Caco-2 (cell line): ENCODE measurements around the gene BATF3. TPM values are rescaled to one million over a fixed set of nuclear protein-coding genes. Genes with fewer than 3 reads are reported as not detected.

ENCODE experiments used
- BruUV-seq: library from RNA; stranded (reverse); fragments of 400-500 nt; replicated peaks from 2 replicates; lab custom pipeline; 2021; lab: Mats Ljungman, UMichigan
- CTCF ChIA-PET: fragments of 300-600 bp; sonication (Branson Sonifier 250); formaldehyde crosslinking; loops from one replicate; lab custom pipeline; 2022; ENCODE audit warnings: antibody characterized with exemption; lab: Charles Lee
- POLR2A ChIA-PET: fragments of 300-600 bp; sonication (Branson Sonifier 250); formaldehyde crosslinking; loops from one replicate; lab custom pipeline; 2022; ENCODE audit warnings: antibody characterized with exemption; lab: Charles Lee
- DNase-seq, 2 experiments: peaks; one replicate each; pipeline versions ENCODE4 v3.0.0 to v3.0.0-alpha.2; 2020 to 2022
- H3K27me3 ChIP-seq: replicated peaks from 2 replicates; pipeline ENCODE4 v1.6.0; 2011; ENCODE audit warnings: low read length; ENCODE audit not compliant: control insufficient read depth, insufficient read depth
- H3K36me3 ChIP-seq: 2 replicates; pipeline ENCODE4 v1.5.1; 2011; ENCODE audit warnings: low read length; ENCODE audit not compliant: control insufficient read depth, insufficient read depth
- H3K4me1 ChIP-seq: fragments of 250-450 bp; sonication (Bioruptor Pico); 2 replicates; pipeline ENCODE4 v1.5.1; 2020; ENCODE audit warnings: mild to moderate bottlenecking
- H3K4me3 ChIP-seq: 2 replicates; pipeline ENCODE4 v1.5.1; 2011; ENCODE audit warnings: low read depth, mild to moderate bottlenecking, control low read depth, low read length
- H3K9me3 ChIP-seq: fragments of 250-450 bp; sonication (Bioruptor Pico); 2 replicates; pipeline ENCODE4 v1.5.1; 2020; ENCODE audit warnings: mild to moderate bottlenecking, moderate library complexity
- H3K27ac Mint-ChIP-seq: one replicate; pipeline ENCODE4 v1.8.0; 2022; ENCODE audit warnings: mixed read lengths; ENCODE audit not compliant: unreplicated experiment
- H3K27me3 Mint-ChIP-seq: one replicate; pipeline ENCODE4 v1.8.0; 2022; ENCODE audit warnings: mixed read lengths; ENCODE audit not compliant: insufficient read depth, unreplicated experiment
- H3K36me3 Mint-ChIP-seq: one replicate; pipeline ENCODE4 v1.8.0; 2022; ENCODE audit warnings: mild to moderate bottlenecking, mixed read lengths; ENCODE audit not compliant: insufficient read depth, unreplicated experiment
- H3K4me1 Mint-ChIP-seq: one replicate; pipeline ENCODE4 v1.8.0; 2022; ENCODE audit warnings: low read depth, mixed read lengths; ENCODE audit not compliant: unreplicated experiment
- H3K4me3 Mint-ChIP-seq: one replicate; pipeline ENCODE4 v1.8.0; 2022; ENCODE audit warnings: mild to moderate bottlenecking, moderate library complexity, mixed read lengths; ENCODE audit not compliant: unreplicated experiment
- H3K9me3 Mint-ChIP-seq: one replicate; pipeline ENCODE4 v1.8.0; 2022; ENCODE audit warnings: mixed read lengths; ENCODE audit not compliant: unreplicated experiment
- CTCF ChIP-seq, 2 experiments: fragments of 200-600 bp in 1 of 2; IDR thresholded peaks; 1 replicate in 1 of 2; 2 replicates in 1 of 2; pipeline versions ENCODE4 v1.5.1 to v1.8.0; 2011 to 2022; ENCODE audit warnings: antibody characterized with exemption in 1 of 2, control low read depth in 1 of 2, inconsistent platforms in 1 of 2, low read depth in 1 of 2, low read length in 1 of 2, mild to moderate bottlenecking in 1 of 2, moderate library complexity in 1 of 2; ENCODE audit not compliant: insufficient read depth in 1 of 2, severe bottlenecking in 1 of 2, unreplicated experiment in 1 of 2
- intact Hi-C: fragments of 100-400 bp; cut with micrococcal nuclease; formaldehyde crosslinking; loops from one replicate; pipeline ENCODE4 v1.10.0; 2022; ENCODE audit not compliant: unreplicated experiment
- total RNA-seq: library from RNA; stranded (reverse); gene quantifications from 2 replicates; pipeline ENCODE4 v1.2.3, GENCODE V29; 2022

BATF3 gene
- total RNA-seq, 1 experiment from 2014 or later: 0.23 TPM

- Mint-ChIP-seq H3K9me3 (no peaks in the 10 kb centered on the region), H3K4me1 (no peaks in the 10 kb centered on the region), H3K4me3 (no peak overlapping the region), H3K27me3 (peaks cover 5% of the 10 kb centered on the region), H3K27ac (no peak overlapping the region), H3K36me3 (no peaks in the 10 kb centered on the region)
- no peak overlapping the region for H3K4me3 ChIP-seq
- no peak for TF ChIP-seq CTCF (IDR thresholded peaks at IDR 0.05; ENCODE audit: insufficient read depth in 1 of 2, low read depth in 1 of 2, low read length in 1 of 2, severe bottlenecking in 1 of 2, unreplicated experiment in 1 of 2)
- H3K27me3 ChIP-seq: no peaks in the 10 kb centered on the region; the same call in 1 of the 2 replicates
- no peaks in the 10 kb centered on the region for H3K9me3 ChIP-seq
- BruUV-seq: no TSS peak
- no peak for DNase-seq
- no peaks in the 10 kb centered on the region for H3K36me3 ChIP-seq
- ChIA-PET CTCF (no interaction called here), POLR2A (no interaction called here)
- no peaks in the 10 kb centered on the region for H3K4me1 ChIP-seq
- intact Hi-C loops: no loop called here
These were observed 10.9 kb upstream of the BATF3 start for GRCh38 chr1:212710566-212710965.

GRCh38 chr1:212703991-212704564 is 4.4 kb upstream of the BATF3 start:
- ChIA-PET POLR2A (no interaction called here), CTCF (no interaction called here)
- H3K27ac Mint-ChIP-seq: no peak overlapping the region
- Histone ChIP-seq H3K27me3 (peaks cover 3% of the 10 kb centered on the region), H3K9me3 (no peaks in the 10 kb centered on the region), H3K4me1 (peaks cover 30% of the 10 kb centered on the region), H3K36me3 (no peaks in the 10 kb centered on the region), H3K4me3 (no peak overlapping the region)
- no peaks in the 10 kb centered on the region for H3K9me3 Mint-ChIP-seq
- DNase-seq: no peak
- intact Hi-C loops: no loop called here
- no TSS peak for BruUV-seq
- peaks cover 13% of the 10 kb centered on the region for H3K27me3 Mint-ChIP-seq
- H3K4me3 Mint-ChIP-seq: no peak overlapping the region
- H3K4me1 Mint-ChIP-seq: peaks cover 15% of the 10 kb centered on the region
- no peaks in the 10 kb centered on the region for H3K36me3 Mint-ChIP-seq
- TF ChIP-seq CTCF (IDR thresholded peaks at IDR 0.05; ENCODE audit: insufficient read depth in 1 of 2, low read depth in 1 of 2, low read length in 1 of 2, severe bottlenecking in 1 of 2, unreplicated experiment in 1 of 2): no peak

- Histone ChIP-seq H3K9me3 (no peaks in the 10 kb centered on the region), H3K4me3 (no peak overlapping the region), H3K4me1 (peaks cover 37% of the 10 kb centered on the region), H3K36me3 (no peaks in the 10 kb centered on the region), H3K27me3 (peaks cover 3% of the 10 kb centered on the region)
- POLR2A ChIA-PET: no interaction called here
- Mint-ChIP-seq H3K36me3 (no peaks in the 10 kb centered on the region), H3K9me3 (no peaks in the 10 kb centered on the region), H3K4me3 (no peak overlapping the region), H3K4me1 (peaks cover 22% of the 10 kb centered on the region), H3K27ac (no peak overlapping the region), H3K27me3 (peaks cover 16% of the 10 kb centered on the region)
- DNase-seq: no peak
- intact Hi-C loops: no loop called here
- CTCF ChIA-PET: no interaction called here
- TF ChIP-seq CTCF (IDR thresholded peaks at IDR 0.05; ENCODE audit: insufficient read depth in 1 of 2, low read depth in 1 of 2, low read length in 1 of 2, severe bottlenecking in 1 of 2, unreplicated experiment in 1 of 2): no peak
- no TSS peak for BruUV-seq
These were observed 3.0 kb upstream of the BATF3 start for GRCh38 chr1:212702672-212703071.
